IgD-negative memory B cell (primary cell): Measurements from ENCODE around the gene RNF111. TPM values are rescaled to one million over a fixed set of nuclear protein-coding genes. Genes with fewer than 3 reads are reported as not detected.

ENCODE experiments used
- H3K27ac Mint-ChIP-seq, 3 donors: one replicate each; pipeline ENCODE4 v1.8.0; 2020 to 2022; ENCODE audit warnings: mild to moderate bottlenecking in 3 of 3, mixed read lengths in 3 of 3, moderate library complexity in 1 of 3
- H3K27me3 Mint-ChIP-seq: one replicate; pipeline ENCODE4 v1.8.0; 2021; ENCODE audit warnings: mixed read lengths
- H3K36me3 Mint-ChIP-seq: one replicate; pipeline ENCODE4 v1.8.0; 2020; ENCODE audit warnings: mild to moderate bottlenecking, mixed read lengths
- H3K4me1 Mint-ChIP-seq, 3 donors: one replicate each; pipeline ENCODE4 v1.8.0; 2020 to 2022; ENCODE audit warnings: mixed read lengths in 3 of 3, mild to moderate bottlenecking in 1 of 3
- H3K4me3 Mint-ChIP-seq, 4 donors: one replicate each; pipeline ENCODE4 v1.8.0; 2020 to 2022; ENCODE audit warnings: mild to moderate bottlenecking in 4 of 4, mixed read lengths in 4 of 4, moderate library complexity in 3 of 4
- H3K9me3 Mint-ChIP-seq, 3 donors: one replicate each; pipeline ENCODE4 v1.8.0; 2020 to 2021; ENCODE audit warnings: mixed read lengths in 3 of 3, mild to moderate bottlenecking in 1 of 3
- polyA plus RNA-seq: library from polyadenylated mRNA; unstranded; fragments of 300-500 nt; fragmentation: Illumina TruSeq; gene quantifications from one replicate; pipeline ENCODE4 v1.2.3, GENCODE V29; 2021

The RNF111 gene
- polyA plus RNA-seq, 1 donor from 2014 or later, result 25.3 TPM

DNA sequence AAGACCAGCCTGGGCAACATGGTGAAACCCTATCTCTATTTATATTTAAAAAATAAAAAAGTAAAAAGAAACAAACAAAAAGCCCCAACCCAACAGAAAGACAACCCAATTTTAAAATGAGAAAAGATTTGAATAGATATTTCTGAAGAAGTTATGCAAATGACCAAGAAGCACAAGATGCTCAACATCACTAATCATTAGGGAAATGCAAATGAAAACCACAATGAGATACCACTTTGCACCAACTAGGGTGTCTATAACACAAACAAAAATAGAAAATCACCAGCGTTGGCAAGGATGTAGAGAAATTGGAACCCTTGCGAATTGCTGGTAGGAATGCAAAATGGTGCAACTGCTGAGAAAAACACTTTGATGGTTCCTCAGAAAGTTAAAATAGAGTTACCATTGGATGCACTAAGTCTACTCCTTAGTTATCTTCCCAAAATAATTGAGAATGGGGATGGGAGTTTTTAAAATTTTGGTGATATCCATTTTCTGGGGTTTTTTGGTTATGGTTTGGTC lies 71.7 kb downstream of the RNF111 start:
- Mint-ChIP-seq H3K4me3 (peak overlapping the region in 2 of 4 donors; percentile 13 to 33), H3K9me3 (no peaks in the 10 kb centered on the region), H3K27ac (peak overlapping the region in 1 of 3 donors; percentile 61), H3K27me3 (no peaks in the 10 kb centered on the region), H3K4me1 (peaks cover 18 to 32% (median 25%) of the 10 kb centered on the region in 3 donors), H3K36me3 (peaks cover 21% of the 10 kb centered on the region)

DNA sequence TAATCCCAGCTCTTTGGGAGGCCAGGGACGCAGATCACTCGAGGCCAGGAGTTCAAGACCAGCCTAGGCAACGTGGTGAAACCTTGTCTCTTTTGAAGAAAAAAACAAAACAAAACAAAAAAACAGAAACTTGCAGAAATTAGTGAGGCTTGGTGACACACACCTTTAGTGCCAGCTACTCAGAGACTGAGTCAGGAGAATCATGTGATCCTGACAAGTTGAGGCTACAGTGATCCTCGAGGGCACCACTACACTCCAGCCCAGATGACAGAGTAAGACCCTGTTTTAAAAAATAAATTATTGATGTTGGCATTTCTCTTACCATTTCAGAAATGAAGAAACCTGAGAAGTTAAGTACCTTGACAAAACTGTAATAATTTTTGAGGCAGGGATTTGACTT lies 72.9 kb downstream of the RNF111 start:
- no peak overlapping the region for H3K4me3 Mint-ChIP-seq
- H3K27ac Mint-ChIP-seq, result peak overlapping the region in 1 of 3 donors; percentile 67
- H3K9me3 Mint-ChIP-seq, result no peaks in the 10 kb centered on the region
- H3K36me3 Mint-ChIP-seq, result peaks cover 21% of the 10 kb centered on the region
- peaks cover 19 to 32% (median 24%) of the 10 kb centered on the region in 3 donors for H3K4me1 Mint-ChIP-seq
- no peaks in the 10 kb centered on the region for H3K27me3 Mint-ChIP-seq

DNA sequence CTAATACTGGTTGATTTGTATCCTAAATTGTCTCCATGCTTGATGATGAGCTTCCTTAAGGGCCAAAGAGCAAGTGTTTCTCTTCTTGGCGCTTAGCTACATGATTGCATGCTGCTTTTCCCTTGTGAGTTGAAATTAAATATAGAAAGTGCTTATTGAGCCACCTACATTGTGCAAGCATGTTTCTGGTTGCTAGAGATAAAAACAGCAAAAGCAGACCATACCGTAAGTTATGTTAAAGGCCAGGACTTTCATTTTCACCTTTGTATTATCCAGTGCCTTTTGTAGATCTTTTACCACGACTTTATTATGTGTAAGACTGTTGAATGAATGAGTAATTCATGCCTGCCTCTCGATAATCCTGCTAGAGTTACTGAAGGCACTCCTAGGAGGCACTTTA lies 75.6 kb downstream of the RNF111 start:
- H3K27ac Mint-ChIP-seq, result peak overlapping the region in 2 of 3 donors; percentile 10 to 34

DNA sequence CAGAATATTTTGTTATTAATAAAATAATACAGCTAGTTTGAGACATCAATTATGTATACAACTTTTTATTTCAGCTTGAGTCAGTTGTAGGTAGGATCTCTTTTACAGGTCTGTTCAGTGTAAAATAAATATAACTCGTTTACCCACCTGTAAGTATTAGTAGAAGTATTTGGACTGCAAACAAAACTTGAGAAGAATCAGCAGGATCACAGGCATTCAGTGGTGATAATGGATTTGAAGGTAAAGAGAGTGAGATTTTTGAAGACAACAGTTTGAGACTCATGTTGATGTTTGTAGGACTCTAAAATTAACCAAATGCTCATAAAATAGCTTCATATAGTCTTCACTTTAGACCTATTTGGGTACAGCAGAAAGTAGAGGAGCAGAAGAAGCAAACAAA lies 82.0 kb downstream of the RNF111 start:
- H3K4me3 Mint-ChIP-seq, result no peak overlapping the region
- no peak overlapping the region for H3K27ac Mint-ChIP-seq
- H3K36me3 Mint-ChIP-seq, result peaks cover 11% of the 10 kb centered on the region
- H3K9me3 Mint-ChIP-seq, result no peaks in the 10 kb centered on the region
- H3K4me1 Mint-ChIP-seq, result peaks cover 0 to 3% (median 0%) of the 10 kb centered on the region in 3 donors
- H3K27me3 Mint-ChIP-seq, result no peaks in the 10 kb centered on the region

More for the DNA sequence above, 75.6 kb downstream of the RNF111 start:
- no peaks in the 10 kb centered on the region for H3K27me3 Mint-ChIP-seq
- H3K4me1 Mint-ChIP-seq, result peaks cover 16 to 21% (median 20%) of the 10 kb centered on the region in 3 donors
- H3K36me3 Mint-ChIP-seq, result peaks cover 21% of the 10 kb centered on the region
- no peak overlapping the region for H3K4me3 Mint-ChIP-seq
- no peaks in the 10 kb centered on the region for H3K9me3 Mint-ChIP-seq

DNA sequence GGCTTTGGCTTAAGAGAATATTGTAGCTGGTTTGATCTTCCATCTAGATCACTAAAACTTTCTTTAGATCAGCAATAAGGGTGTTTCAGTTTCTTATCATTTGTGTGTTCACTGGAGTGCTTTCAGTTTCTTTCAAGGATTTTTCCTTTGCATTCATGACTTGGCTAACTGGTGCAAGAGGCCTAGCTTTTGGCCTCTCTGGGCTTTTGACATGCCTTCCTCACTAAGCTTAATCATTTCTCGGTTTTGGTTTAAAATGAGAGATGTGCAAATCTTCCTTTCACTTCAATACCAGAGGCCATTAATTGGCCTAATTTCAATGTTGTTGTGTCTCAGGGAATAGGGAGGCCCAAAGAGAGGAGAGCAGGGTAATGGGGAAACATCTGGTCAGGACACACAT lies 87.1 kb downstream of the RNF111 start:
- Mint-ChIP-seq H3K4me1 (peaks cover 0 to 5% (median 0%) of the 10 kb centered on the region in 3 donors), H3K36me3 (peaks cover 14% of the 10 kb centered on the region), H3K4me3 (peak overlapping the region in 1 of 4 donors; percentile 10), H3K27ac (peak overlapping the region in 1 of 3 donors; percentile 33), H3K27me3 (no peaks in the 10 kb centered on the region), H3K9me3 (no peaks in the 10 kb centered on the region)

DNA sequence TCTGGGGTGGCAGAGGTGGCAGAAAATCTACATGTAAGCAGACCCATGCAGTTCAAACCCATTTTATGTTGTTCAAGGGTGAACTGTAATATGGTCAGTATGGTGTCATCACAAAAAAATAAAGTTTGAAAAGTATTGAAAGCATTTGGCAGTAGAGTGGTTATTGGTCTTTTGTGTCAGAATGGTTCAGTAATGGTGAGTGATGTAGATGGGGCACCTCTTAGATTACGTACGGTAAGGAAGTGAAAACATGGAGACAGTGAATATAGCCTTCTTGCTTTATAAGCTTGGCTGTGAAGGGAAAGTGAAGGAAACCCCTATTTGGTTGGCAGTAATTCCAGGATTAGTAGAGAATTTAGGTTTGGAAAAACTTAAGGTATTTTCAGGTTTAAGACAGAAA lies 100.3 kb downstream of the RNF111 start:
- Mint-ChIP-seq H3K36me3 (peaks cover 3% of the 10 kb centered on the region), H3K27me3 (no peaks in the 10 kb centered on the region), H3K27ac (peak overlapping the region in 2 of 3 donors; percentile 9 to 14), H3K4me1 (no peaks in the 10 kb centered on the region), H3K9me3 (no peaks in the 10 kb centered on the region), H3K4me3 (no peak overlapping the region)

DNA sequence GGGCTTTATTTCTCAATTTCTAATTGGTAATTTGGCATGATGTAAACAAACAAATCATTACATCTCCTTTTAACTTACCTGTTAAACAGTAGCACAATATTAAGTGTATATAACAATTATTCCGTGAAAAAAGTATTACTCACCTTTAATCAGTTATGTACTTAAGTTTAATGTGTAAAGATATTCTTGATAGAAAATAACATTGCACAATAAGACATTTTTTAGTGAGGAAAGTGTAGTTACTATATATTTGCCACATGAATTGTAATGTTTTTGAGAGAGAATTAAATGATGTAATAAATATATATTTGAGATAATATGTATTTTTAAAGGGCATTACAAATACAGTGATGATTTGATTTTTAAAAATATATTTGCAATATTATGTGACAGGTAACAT lies 106.6 kb downstream of the RNF111 start:
- Mint-ChIP-seq H3K27me3 (no peaks in the 10 kb centered on the region), H3K9me3 (no peaks in the 10 kb centered on the region), H3K4me1 (no peaks in the 10 kb centered on the region), H3K27ac (no peak overlapping the region), H3K36me3 (peaks cover 7% of the 10 kb centered on the region), H3K4me3 (no peak overlapping the region)

DNA sequence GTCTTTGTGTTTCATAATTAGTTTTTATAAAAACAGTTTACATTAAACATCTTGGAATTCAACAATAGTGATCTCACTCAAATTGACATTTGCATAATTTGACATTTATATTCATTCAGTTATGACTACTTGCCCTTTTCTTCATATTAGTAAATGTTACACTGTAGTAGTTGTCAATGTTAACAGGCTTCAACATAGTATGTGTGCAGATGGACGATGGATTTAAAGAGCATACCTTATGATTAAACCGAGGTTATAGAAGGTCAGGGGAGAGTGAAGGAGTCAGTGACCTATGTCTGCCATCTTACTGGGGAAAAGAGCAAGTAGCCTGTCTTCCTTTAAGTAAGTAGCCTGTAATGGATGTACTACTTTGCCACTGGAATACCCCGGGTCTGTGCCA lies 109.0 kb downstream of the RNF111 start:
- H3K36me3 Mint-ChIP-seq, result peaks cover 7% of the 10 kb centered on the region
- no peaks in the 10 kb centered on the region for H3K27me3 Mint-ChIP-seq
- peaks cover 0 to 1% (median 0%) of the 10 kb centered on the region in 3 donors for H3K9me3 Mint-ChIP-seq
- H3K4me3 Mint-ChIP-seq, result no peak overlapping the region
- H3K4me1 Mint-ChIP-seq, result no peaks in the 10 kb centered on the region
- peak overlapping the region in 1 of 3 donors; percentile 44 for H3K27ac Mint-ChIP-seq

DNA sequence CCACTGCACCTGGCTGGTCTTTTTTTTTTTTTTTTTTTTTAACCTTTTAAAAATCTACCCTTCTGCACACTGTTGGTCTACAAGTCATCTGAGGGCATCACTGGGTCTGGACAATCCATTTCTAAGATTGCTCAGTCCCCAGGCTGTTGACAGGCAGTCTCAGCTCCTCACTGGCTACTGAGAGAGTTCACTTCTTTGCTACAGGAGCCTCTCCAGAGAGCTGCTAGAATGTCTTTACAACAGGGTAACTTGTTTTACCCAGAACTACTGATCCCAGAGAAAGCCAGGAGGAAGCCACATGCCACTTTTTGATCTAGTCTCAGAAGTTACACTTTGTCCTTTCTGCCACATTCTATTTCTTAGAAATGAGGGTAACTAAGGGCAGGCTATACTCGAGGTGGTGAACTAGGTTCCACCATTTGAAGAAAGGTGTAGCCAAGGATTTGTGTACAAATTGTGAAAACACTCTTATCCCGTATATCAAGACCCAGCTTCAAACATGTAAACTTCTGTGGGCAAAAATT lies 111.8 kb downstream of the RNF111 start:
- H3K4me3 Mint-ChIP-seq, result no peak overlapping the region

DNA sequence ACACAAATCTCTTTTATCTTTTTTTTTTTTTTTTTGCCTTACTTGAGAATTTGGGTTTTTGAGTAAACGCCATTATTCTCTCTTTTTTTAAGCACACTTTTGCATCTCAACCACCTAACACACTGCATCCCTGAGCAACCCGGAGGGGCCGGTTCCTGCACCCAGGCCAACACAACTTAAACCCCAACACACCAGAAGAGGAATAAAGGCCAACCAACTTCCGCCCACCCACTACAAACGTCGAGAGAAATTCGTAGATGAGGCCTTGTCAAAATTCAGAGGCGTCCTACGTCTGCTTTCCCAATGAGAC lies 117.1 kb downstream of the RNF111 start:
- peak overlapping the region; percentile 93 to 99 (median 95) for H3K27ac Mint-ChIP-seq
- H3K4me1 Mint-ChIP-seq, result peaks cover 4 to 13% (median 10%) of the 10 kb centered on the region in 3 donors

More for the DNA sequence above, 111.8 kb downstream of the RNF111 start:
- Mint-ChIP-seq H3K4me1 (peaks cover 0 to 2% (median 2%) of the 10 kb centered on the region in 3 donors), H3K9me3 (peaks cover 0 to 1% (median 0%) of the 10 kb centered on the region in 3 donors), H3K27me3 (no peaks in the 10 kb centered on the region), H3K36me3 (peaks cover 6% of the 10 kb centered on the region), H3K27ac (no peak overlapping the region)

DNA sequence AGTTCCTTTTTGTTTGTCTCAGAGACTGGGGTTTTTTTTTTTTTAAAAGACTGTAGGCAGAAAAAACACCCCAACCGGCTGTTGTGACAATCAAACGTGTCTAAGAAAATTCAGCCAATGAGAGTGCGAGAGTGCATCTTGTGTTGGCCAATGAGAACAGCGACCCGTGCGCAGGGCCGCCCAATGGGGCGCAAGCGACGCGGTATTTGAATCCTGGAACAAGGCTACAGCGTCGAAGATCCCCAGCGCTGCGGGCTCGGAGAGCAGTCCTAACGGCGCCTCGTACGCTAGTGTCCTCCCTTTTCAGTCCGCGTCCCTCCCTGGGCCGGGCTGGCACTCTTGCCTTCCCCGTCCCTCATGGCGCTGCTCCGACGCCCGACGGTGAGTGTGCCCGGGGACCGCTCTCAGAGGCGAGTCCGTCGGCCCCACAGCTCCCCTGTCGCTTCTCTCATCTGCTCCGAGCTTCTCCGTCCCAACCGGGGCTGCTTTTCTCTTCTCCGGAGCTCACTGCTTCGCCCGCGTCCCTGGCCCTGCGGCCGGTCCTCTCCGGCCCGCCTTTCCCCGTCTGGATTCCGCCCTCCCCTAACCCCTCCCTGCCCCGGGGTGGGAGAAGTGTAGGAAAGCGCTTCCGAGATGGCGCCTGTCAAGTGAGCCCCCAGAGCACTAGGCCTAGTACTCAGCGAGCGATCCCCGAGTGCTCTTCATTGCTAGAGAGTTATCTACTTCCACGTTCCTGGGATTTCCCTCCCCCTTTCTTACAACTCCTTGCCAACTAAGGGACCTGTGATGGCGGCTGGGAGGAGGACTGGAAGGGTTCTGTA lies 117.7 kb downstream of the RNF111 start, which contains the start of gene CCNB2:
Gene CCNB2, plus strand, starts transcription at position 235 of the 821 bp plus-strand sequence. Its CDS starts 123 bp downstream, at position 358.
- peak within 1 kb of the TSS; percentile 93 to 99 (median 95) for H3K27ac Mint-ChIP-seq
- H3K27me3 Mint-ChIP-seq, result no peaks in the 10 kb centered on the region
- peaks cover 1% of the 10 kb centered on the region for H3K36me3 Mint-ChIP-seq
- H3K9me3 Mint-ChIP-seq, result peaks cover 0 to 1% (median 0%) of the 10 kb centered on the region in 3 donors
- H3K4me1 Mint-ChIP-seq, result peaks cover 4 to 13% (median 10%) of the 10 kb centered on the region in 3 donors
- H3K4me3 Mint-ChIP-seq, result peak within 1 kb of the TSS; percentile 84 to 98 (median 95)

More for the DNA sequence above, 117.1 kb downstream of the RNF111 start:
- no peaks in the 10 kb centered on the region for H3K27me3 Mint-ChIP-seq
- H3K4me3 Mint-ChIP-seq, result peak overlapping the region; percentile 84 to 98 (median 95)
- peaks cover 0 to 1% (median 0%) of the 10 kb centered on the region in 3 donors for H3K9me3 Mint-ChIP-seq
- H3K36me3 Mint-ChIP-seq, result peaks cover 1% of the 10 kb centered on the region

DNA sequence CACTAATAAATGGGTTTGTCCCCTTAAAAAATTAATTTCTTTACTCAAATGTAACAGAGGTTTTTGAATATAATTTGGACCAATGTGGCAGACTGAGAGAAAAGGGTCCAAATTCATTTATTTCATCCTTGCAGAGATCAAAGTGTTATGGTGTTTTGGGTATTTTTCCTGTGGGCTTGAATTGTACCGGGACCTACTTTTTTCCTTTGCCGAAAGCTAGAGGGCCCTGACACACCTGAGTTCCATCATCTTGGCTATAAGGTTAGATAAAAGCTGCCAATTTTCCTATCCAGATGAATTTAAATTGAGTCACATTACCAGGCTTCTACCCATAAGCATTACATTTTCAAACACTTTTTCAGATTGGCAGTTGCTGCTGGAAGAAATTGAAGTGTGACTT lies 118.4 kb downstream of the RNF111 start:
- Mint-ChIP-seq H3K36me3 (peaks cover 1% of the 10 kb centered on the region), H3K4me3 (peak overlapping the region; percentile 84 to 98 (median 95)), H3K27ac (peak overlapping the region in 1 of 3 donors; percentile 93), H3K27me3 (no peaks in the 10 kb centered on the region), H3K4me1 (peaks cover 4 to 13% (median 10%) of the 10 kb centered on the region in 3 donors), H3K9me3 (no peaks in the 10 kb centered on the region)

DNA sequence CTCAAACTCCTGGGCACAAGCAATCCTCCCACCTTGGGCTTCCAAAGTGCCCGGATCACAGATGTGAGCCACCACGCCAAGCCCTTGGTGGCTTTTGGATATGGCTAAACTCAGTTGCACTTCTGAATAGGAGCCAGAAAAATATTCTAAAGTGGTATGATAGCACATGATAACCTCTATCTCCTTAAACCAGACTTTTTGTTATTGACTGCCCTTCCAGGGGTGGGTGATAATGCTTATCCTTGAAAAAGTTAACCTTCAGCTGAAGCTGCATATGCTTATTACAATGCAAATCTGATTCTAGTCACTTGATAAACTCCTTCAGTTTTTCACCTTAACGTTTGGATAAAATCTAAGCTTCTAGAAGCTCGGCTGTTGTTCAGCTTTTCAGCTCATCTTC lies 123.8 kb downstream of the RNF111 start:
- Mint-ChIP-seq H3K27me3 (no peaks in the 10 kb centered on the region), H3K36me3 (peaks cover 2% of the 10 kb centered on the region), H3K4me1 (peaks cover 0 to 1% (median 0%) of the 10 kb centered on the region in 3 donors), H3K27ac (no peak overlapping the region), H3K4me3 (no peak overlapping the region), H3K9me3 (no peaks in the 10 kb centered on the region)

DNA sequence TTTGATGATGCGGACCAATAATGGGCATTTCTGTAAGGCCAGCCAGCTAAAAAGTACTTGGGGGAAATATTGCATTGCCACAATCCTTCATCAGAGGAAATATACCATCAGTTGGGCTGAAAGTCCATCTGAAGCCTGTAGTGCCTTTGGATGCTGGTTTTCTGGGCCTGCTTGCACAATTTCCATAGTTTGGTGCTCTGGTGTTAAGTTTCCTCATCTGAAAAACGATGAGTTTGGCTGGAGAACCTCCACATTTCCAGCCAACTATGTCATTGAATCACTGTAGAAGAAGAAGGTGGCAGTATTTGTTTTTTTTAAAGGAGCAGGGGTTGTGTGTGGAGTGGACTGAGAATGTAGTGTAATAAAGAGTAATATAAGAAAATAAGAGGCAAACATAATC lies 127.6 kb downstream of the RNF111 start:
- H3K36me3 Mint-ChIP-seq, result peaks cover 2% of the 10 kb centered on the region
- no peaks in the 10 kb centered on the region for H3K9me3 Mint-ChIP-seq
- H3K4me1 Mint-ChIP-seq, result peaks cover 0 to 7% (median 0%) of the 10 kb centered on the region in 3 donors
- H3K4me3 Mint-ChIP-seq, result no peak overlapping the region
- H3K27ac Mint-ChIP-seq, result no peak overlapping the region
- no peaks in the 10 kb centered on the region for H3K27me3 Mint-ChIP-seq

DNA sequence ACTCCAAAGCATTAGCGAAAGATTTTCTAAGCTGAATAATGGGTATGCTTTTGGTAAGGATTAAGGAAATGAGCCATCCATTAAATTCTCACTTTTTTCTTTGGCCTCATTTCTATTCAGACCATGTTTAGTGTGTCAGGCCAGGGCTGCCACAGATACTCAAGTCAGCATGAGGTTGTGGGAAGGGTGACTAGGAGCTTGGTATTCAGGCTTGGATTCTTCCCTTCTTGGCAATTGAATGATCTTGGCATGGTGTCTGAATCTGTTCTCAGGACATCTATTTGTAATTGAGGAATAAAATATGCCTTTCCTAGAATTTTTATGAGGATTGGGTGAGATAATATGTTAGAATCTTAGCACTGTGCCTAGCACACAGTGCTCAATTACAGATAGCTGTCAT lies 128.7 kb downstream of the RNF111 start:
- Mint-ChIP-seq H3K27ac (no peak overlapping the region), H3K27me3 (no peaks in the 10 kb centered on the region), H3K36me3 (peaks cover 2% of the 10 kb centered on the region), H3K4me1 (peaks cover 0 to 7% (median 0%) of the 10 kb centered on the region in 3 donors), H3K4me3 (no peak overlapping the region), H3K9me3 (no peaks in the 10 kb centered on the region)
